Body of pancreas (tissue), 4 donors: ENCODE data around the gene C4A. TPM values are rescaled to one million over a fixed set of nuclear protein-coding genes. Genes with fewer than 3 reads are reported as not detected.
"Not testable (repeated sequence)": the region's sequence is repeated elsewhere in the genome, so short reads cannot be mapped to it uniquely, and the experiment has no call there.

Source experiments
- ATAC-seq: fragments of 150-250 bp; one replicate; pipeline ENCODE4 v1.9.1; 2016
- DNase-seq, 4 donors: peaks; one replicate each; pipeline ENCODE4 v3.0.0-alpha.2; 2019
- H3K27ac ChIP-seq, 4 donors: fragments of 200-600 bp; sonication (generic); 1 replicate in 3 of 4; 2 replicates in 1 of 4; pipeline versions ENCODE4 v1.5.1 to v1.6.1; 2016 to 2019; ENCODE audit warnings: mild to moderate bottlenecking in 1 of 4, mixed read lengths in 1 of 4, moderate library complexity in 1 of 4
- H3K27me3 ChIP-seq, 2 donors: fragments of 200-600 bp; sonication (generic); one replicate each; pipeline ENCODE4 v1.6.0; 2016; ENCODE audit warnings: mild to moderate bottlenecking in 1 of 2
- H3K36me3 ChIP-seq, 2 donors: fragments of 200-600 bp; sonication (generic); replicated peaks in 1 of 2; 2 replicates each; pipeline ENCODE4 v1.5.1; 2016; ENCODE audit warnings: low read depth in 2 of 2; ENCODE audit not compliant: insufficient read depth in 1 of 2
- H3K4me1 ChIP-seq: fragments of 200-600 bp; sonication (generic); one replicate; pipeline ENCODE4 v1.6.0; 2016
- H3K4me3 ChIP-seq, 2 donors: fragments of 200-600 bp; sonication (generic); 1 replicate in 1 of 2; 2 replicates in 1 of 2; pipeline ENCODE4 v1.5.1; 2016 to 2019
- H3K9me3 ChIP-seq, 3 donors: fragments of 200-600 bp; sonication (generic); 1 replicate in 2 of 3; 2 replicates in 1 of 3; pipeline ENCODE4 v1.5.1; 2016
- WGBS, 2 donors: methylation state at CpG; one replicate each; pipeline ENCODE4 v1.1.5; 2017; 5-methylcytosine and 5-hydroxymethylcytosine counted together
- intact Hi-C: fragments of 100-400 bp; cut with DNase I; formaldehyde crosslinking; loops from one replicate; pipeline ENCODE4 v1.15.1; 2023
- total RNA-seq, 2 donors: library from RNA; depleted of rRNA; stranded (reverse); fragments of >200 nt; gene quantifications; one replicate each; pipeline ENCODE4 v1.1.0, GENCODE V29; 2016

Gene C4A
- total RNA-seq, 2 donors from 2014 or later, result 60.3 to 65.9 TPM

DNA sequence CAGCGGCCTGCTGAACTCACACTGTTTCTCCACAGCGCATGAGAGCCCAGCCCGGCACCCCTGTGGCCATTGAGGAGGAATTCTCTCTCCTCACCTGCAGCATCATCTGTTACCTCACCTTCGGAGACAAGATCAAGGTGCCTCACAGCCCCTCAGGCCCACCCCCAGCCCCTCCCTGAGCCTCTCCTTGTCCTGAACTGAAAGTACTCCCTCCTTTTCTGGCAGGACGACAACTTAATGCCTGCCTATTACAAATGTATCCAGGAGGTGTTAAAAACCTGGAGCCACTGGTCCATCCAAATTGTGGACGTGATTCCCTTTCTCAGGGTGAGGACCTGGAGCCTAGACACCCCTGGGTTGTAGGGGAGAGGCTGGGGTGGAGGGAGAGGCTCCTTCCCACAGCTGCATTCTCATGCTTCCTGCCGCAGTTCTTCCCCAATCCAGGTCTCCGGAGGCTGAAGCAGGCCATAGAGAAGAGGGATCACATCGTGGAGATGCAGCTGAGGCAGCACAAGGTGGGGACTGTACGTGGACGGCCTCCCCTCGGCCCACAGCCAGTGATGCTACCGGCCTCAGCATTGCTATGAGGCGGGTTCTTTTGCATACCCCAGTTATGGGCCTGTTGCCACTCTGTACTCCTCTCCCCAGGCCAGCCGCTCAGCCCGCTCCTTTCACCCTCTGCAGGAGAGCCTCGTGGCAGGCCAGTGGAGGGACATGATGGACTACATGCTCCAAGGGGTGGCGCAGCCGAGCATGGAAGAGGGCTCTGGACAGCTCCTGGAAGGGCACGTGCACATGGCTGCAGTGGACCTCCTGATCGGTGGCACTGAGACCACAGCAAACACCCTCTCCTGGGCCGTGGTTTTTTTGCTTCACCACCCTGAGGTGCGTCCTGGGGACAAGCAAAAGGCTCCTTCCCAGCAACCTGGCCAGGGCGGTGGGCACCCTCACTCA, 57.7 kb downstream of the C4A start:
- H3K4me1 ChIP-seq, H3K27me3 ChIP-seq, ATAC-seq, H3K36me3 ChIP-seq, DNase-seq, H3K9me3 ChIP-seq, H3K4me3 ChIP-seq, H3K27ac ChIP-seq, intact Hi-C loops: not testable (repeated sequence)
- WGBS, 2 donors, result 43 to 60% methylated on average over 16 to 21 of the region's 24 CpGs

DNA sequence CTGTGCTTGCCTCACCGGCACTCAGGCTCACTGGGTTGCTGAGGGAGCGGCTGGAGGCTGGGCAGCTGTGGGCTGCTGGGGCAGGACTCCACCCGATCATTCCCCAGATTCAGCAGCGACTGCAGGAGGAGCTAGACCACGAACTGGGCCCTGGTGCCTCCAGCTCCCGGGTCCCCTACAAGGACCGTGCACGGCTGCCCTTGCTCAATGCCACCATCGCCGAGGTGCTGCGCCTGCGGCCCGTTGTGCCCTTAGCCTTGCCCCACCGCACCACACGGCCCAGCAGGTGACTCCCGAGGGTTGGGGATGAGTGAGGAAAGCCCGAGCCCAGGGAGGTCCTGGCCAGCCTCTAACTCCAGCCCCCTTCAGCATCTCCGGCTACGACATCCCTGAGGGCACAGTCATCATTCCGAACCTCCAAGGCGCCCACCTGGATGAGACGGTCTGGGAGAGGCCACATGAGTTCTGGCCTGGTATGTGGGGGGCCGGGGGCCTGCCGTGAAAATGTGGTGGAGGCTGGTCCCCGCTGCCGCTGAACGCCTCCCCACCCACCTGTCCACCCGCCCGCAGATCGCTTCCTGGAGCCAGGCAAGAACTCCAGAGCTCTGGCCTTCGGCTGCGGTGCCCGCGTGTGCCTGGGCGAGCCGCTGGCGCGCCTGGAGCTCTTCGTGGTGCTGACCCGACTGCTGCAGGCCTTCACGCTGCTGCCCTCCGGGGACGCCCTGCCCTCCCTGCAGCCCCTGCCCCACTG, 58.6 kb downstream of the C4A start:
- H3K27me3 ChIP-seq, intact Hi-C loops, H3K27ac ChIP-seq, H3K4me3 ChIP-seq, H3K36me3 ChIP-seq, ATAC-seq, DNase-seq, H3K9me3 ChIP-seq, H3K4me1 ChIP-seq: not testable (repeated sequence)
- WGBS, 2 donors, result 65% methylated on average over 5 of the region's 43 CpGs; no CpG with 5 or more reads in 1 of the 2 donors

DNA sequence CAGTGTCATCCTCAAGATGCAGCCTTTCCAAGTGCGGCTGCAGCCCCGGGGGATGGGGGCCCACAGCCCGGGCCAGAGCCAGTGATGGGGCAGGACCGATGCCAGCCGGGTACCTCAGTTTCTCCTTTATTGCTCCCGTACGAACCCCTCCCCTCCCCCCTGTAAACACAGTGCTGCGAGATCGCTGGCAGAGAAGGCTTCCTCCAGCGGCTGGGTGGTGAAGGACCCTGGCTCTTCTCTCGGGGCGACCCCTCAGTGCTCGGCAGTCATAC, 59.1 kb downstream of the C4A start:
- H3K27me3 ChIP-seq, H3K36me3 ChIP-seq, H3K4me3 ChIP-seq, DNase-seq, H3K4me1 ChIP-seq, ATAC-seq, H3K9me3 ChIP-seq, intact Hi-C loops, H3K27ac ChIP-seq: not testable (repeated sequence)
- WGBS, 2 donors, result 60% methylated on average over 1 of the region's 13 CpGs; no CpG with 5 or more reads in 1 of the 2 donors

DNA sequence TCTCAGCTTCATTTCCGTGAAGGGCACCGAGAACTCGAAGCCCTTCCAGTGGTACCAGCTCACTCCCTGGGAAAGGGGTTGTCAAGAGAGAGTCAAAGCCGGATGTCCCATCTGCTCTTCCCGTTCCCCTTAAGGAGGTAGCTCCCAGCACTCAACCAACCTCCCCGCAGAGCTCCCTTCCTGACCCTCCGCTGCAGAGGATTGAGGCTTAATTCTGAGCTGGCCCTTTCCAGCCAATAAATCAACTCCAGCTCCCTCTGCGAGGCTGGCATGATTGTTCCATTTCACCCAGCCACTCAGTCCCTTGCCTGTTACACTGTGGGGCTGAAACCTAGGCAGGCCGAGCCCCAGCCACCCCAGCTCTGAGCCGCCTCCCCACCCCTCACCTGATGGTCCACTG, 59.5 kb downstream of the C4A start:
- intact Hi-C loops, H3K4me1 ChIP-seq, H3K36me3 ChIP-seq, ATAC-seq, DNase-seq, H3K27ac ChIP-seq, H3K27me3 ChIP-seq, H3K4me3 ChIP-seq, H3K9me3 ChIP-seq: not testable (repeated sequence)
- WGBS, 2 donors, result 33 to 85% methylated on average over 1 to 3 of the region's 10 CpGs

DNA sequence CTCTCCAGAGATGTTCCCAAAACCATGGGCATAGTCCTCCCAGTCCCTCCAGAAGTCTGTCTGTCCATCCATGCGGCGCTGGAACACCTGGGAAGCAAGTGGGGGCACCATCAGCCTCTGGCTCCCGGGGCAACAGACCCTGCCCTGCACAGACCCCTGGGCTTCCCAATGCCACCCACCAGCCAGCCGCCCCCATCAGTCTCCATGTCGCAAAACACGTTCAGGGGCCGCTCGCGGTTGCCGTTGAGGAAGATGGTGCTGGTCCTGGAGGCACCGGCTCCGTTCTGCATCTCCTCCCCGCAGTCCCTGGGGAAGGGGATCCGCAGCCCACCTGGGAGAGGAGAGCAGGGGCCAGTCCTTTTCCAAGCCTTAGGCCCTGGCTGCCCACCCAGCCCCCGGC, 60.4 kb downstream of the C4A start:
- H3K27me3 ChIP-seq, H3K9me3 ChIP-seq, H3K4me1 ChIP-seq, H3K27ac ChIP-seq, DNase-seq, ATAC-seq, H3K4me3 ChIP-seq, intact Hi-C loops, H3K36me3 ChIP-seq: not testable (repeated sequence)
- WGBS, 2 donors, result 88% methylated on average over 6 of the region's 15 CpGs; no CpG with 5 or more reads in 1 of the 2 donors

DNA sequence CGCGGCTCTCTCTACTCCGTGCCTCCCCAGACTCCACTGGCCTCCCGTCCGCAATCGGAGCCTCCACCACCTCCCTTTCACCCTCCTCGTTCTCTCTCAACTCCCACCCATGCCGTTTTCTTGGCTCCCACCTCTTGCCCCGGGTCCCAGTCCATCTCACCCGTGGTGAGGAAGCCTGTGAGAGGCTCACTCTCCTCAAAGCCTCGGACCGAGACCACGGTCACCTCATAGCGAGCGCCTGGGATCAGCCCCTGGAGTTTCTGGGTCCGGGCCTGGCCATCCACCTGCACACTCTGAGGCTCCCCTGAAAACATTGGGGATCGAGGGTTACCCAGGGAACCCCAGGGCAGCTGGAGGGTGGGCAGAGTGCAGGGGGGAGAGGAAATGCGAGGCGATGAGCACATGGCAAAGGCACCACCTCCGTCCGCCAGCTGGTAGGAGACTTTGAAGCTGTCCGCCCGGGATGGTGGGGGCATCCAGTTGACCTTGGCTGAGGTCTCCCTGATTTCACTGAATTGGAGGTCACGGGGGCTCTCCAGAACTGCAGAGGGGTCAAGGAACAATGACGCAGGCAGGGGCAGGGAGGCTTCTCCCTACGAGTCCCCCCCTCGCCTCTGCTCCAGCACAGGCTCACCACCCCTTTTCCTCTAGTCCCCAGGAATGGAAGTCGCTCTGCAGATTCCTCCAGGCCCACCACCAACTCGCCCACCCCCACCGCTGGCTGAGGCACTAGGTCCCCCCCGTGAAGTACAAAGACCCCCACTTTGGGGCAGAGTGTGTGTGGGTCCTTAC, 61.9 kb downstream of the C4A start:
- intact Hi-C loops, ATAC-seq, DNase-seq, H3K27ac ChIP-seq, H3K4me3 ChIP-seq, H3K27me3 ChIP-seq, H3K36me3 ChIP-seq, H3K9me3 ChIP-seq: not testable (repeated sequence)
- 68 to 74% methylated on average over 10 of the region's 31 CpGs for WGBS, 2 donors
- peaks cover 11% of the 10 kb centered on the region for H3K4me1 ChIP-seq

DNA sequence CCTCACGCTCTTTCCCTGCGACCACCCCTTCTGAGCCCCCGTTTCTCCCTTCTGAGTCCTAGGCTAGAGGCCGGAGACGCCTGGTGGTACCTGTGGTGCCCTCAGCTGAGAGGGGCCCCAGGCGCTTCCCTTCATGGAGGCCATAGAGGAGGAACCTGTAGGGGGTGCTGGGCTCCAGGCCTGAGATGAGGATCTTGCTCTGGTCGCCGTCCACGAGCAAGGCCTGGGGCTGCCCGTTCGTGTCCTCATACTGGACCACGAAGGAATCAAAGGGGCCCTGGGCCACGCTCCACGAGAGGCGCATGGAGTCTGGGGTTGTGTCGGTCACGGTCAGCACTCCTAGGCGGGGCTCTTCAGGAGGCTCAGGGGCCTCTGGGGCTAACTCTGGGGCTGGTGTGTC, 63.1 kb downstream of the C4A start:
- H3K36me3 ChIP-seq, intact Hi-C loops, H3K27me3 ChIP-seq, H3K4me3 ChIP-seq, DNase-seq, H3K9me3 ChIP-seq, H3K27ac ChIP-seq, ATAC-seq: not testable (repeated sequence)
- peaks cover 11% of the 10 kb centered on the region for H3K4me1 ChIP-seq
- WGBS, 2 donors, result 70 to 80% methylated on average over 2 to 10 of the region's 18 CpGs
